Thoracic aorta (tissue), 2 donors: ENCODE measurements around the gene BTF3. TPM values are rescaled to one million over a fixed set of nuclear protein-coding genes. Genes with fewer than 3 reads are reported as not detected.
"Not testable (repeated sequence)": the region's sequence is repeated elsewhere in the genome, so short reads cannot be mapped to it uniquely, and the experiment has no call there.

ENCODE experiments used
- ATAC-seq: fragments of 150-250 bp; one replicate; pipeline ENCODE4 v1.8.0; 2017; ENCODE audit warnings: low read depth; ENCODE audit not compliant: insufficient number of reproducible peaks, low FRiP score
- DNase-seq: peaks from one replicate; pipeline ENCODE4 v3.0.0-alpha.2; 2020; ENCODE audit warnings: low spot score
- H3K27ac ChIP-seq, 2 donors: fragments of 200-600 bp; sonication (generic); 1 replicate in 1 of 2; 2 replicates in 1 of 2; pipeline ENCODE4 v1.5.1; 2016; ENCODE audit warnings: mild to moderate bottlenecking in 2 of 2, moderate library complexity in 2 of 2
- H3K27me3 ChIP-seq: fragments of 200-600 bp; sonication (generic); replicated peaks from 2 replicates; pipeline ENCODE4 v1.6.0; 2016; ENCODE audit warnings: mild to moderate bottlenecking; ENCODE audit not compliant: insufficient read depth
- H3K36me3 ChIP-seq: fragments of 200-600 bp; sonication (generic); one replicate; pipeline ENCODE4 v1.5.1; 2016
- H3K4me1 ChIP-seq, 2 donors: fragments of 200-600 bp; sonication (generic); 1 replicate in 1 of 2; 2 replicates in 1 of 2; pipeline versions ENCODE4 v1.5.1 to v1.6.0; 2016; ENCODE audit warnings: low read depth in 2 of 2, mild to moderate bottlenecking in 1 of 2; ENCODE audit not compliant: control insufficient read depth in 1 of 2
- H3K4me3 ChIP-seq: fragments of 200-600 bp; sonication (generic); 2 replicates; pipeline ENCODE4 v1.5.1; 2016; ENCODE audit warnings: mild to moderate bottlenecking
- H3K9me3 ChIP-seq: fragments of 200-600 bp; sonication (generic); 2 replicates; pipeline ENCODE4 v1.5.1; 2016
- total RNA-seq, 2 donors: library from RNA; depleted of rRNA; stranded (reverse); fragments of >200 nt; gene quantifications; one replicate each; pipeline versions ENCODE4 v1.1.0 to v1.2.3, GENCODE V29; 2016
- TF ChIP-seq, protein P1 (sequence below): fragments of 200-600 bp; sonication (generic); IDR thresholded peaks from one replicate; pipeline ENCODE4 v1.5.1; 2019; ENCODE audit warnings: antibody characterized with exemption

BTF3 gene
- total RNA-seq, 2 donors from 2014 or later, result 250 to 407 TPM

DNA sequence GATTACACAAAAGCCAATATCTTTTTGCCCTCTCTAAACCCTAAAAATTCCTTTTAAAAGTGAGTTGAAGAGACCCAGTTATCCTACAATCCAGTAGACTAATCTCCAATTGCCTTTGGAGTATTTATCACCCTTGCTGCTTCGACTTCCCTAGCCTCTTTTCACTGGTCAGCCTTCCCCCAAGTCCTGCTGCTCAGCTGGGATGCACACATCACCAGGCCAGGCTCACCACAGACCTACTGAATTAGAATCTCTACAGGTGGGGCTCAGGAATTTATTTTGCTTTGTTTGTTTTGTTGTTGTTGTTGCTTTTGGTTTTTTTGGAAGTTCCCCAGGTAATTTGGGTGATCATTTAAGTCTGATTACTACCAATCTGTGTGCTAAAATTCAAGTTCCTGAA is 38.1 kb upstream of the BTF3 start:
- ATAC-seq (no peak), DNase-seq (no peak)
- H3K36me3 ChIP-seq, result no peaks in the 10 kb centered on the region
- no peak overlapping the region for H3K4me3 ChIP-seq
- H3K4me1 ChIP-seq, result no peaks in the 10 kb centered on the region
- TF ChIP-seq, protein P1, sequence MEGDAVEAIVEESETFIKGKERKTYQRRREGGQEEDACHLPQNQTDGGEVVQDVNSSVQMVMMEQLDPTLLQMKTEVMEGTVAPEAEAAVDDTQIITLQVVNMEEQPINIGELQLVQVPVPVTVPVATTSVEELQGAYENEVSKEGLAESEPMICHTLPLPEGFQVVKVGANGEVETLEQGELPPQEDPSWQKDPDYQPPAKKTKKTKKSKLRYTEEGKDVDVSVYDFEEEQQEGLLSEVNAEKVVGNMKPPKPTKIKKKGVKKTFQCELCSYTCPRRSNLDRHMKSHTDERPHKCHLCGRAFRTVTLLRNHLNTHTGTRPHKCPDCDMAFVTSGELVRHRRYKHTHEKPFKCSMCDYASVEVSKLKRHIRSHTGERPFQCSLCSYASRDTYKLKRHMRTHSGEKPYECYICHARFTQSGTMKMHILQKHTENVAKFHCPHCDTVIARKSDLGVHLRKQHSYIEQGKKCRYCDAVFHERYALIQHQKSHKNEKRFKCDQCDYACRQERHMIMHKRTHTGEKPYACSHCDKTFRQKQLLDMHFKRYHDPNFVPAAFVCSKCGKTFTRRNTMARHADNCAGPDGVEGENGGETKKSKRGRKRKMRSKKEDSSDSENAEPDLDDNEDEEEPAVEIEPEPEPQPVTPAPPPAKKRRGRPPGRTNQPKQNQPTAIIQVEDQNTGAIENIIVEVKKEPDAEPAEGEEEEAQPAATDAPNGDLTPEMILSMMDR, result no peak
- H3K27me3 ChIP-seq, result no peaks in the 10 kb centered on the region
- no peaks in the 10 kb centered on the region for H3K9me3 ChIP-seq
- no peak overlapping the region for H3K27ac ChIP-seq

DNA sequence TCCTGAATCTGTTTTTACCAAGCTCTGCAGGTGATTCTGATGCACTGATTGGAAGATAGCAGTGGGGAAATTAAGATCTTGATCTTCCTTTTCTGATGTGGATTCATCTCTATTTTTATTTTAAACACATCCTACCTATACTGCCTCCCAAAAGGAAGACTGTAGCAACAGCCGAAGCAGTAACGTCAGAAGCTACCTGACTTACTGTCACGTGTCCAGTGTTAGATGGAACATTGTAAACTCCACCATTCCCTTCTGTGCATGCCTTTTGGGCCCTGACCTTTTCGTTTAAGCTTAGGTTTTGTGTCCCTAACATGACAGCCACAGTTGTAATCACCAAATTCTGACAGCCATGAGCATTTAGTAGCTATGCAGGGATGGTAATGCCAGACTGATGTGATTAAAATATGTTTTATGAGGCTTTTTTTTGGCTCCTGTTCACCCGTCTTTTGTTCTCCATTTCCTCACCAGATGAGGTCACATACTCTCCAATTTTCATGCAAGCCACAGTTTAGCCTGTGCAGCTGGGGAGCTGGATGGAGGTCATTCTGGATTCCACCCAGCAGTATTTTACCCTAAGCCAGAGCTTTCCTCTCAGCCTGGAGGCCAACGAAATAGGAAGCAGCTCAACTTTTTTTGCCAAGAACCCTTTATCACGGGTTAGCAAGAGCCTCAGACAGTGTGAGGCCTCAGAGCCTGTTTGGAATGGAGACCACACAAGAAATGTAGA is 34.1 kb upstream of the BTF3 start:
- no peak for ATAC-seq
- Histone ChIP-seq H3K27me3 (no peaks in the 10 kb centered on the region), H3K4me3 (no peak overlapping the region), H3K27ac (no peak overlapping the region), H3K4me1 (no peaks in the 10 kb centered on the region), H3K36me3 (no peaks in the 10 kb centered on the region), H3K9me3 (no peaks in the 10 kb centered on the region)
- DNase-seq, result no peak
- TF ChIP-seq, protein P1, result no peak

DNA sequence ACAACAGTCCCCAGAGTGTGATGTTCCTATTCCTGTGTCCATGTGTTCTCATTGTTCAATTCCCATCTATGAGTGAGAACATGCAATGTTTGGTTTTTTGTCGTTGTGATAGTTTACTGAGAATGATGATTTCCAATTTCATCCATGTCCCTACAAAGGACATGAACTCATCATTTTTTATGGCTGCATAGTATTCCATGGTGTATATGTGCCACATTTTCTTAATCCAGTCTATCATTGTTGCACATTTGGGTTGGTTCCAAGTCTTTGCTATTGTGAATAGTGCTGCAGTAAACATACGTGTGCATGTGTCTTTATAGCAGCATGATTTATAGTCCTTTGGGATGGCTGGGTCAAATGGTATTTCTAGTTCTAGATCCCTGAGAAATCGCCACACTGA is 29.6 kb upstream of the BTF3 start:
- H3K4me1 ChIP-seq, H3K27ac ChIP-seq, DNase-seq: not testable (repeated sequence)

DNA sequence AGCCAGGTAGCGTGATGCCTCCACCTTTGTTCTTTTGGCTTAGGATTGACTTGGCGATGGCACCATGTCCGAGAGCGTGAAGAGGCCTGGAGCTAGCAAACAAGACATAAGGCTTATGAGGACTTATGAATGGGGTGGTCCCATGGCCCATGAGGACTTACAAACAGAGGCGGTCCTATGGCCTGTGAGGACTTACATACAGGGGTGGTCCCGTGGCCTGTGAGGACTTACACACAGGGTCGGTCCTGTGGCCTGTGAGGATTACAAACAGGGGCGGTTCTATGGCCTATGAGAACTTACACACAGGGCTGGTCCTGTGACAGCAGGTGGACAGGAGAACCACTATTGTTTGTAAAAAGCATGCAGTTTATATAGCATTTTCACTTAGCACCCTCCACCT is 28.4 kb upstream of the BTF3 start:
- Histone ChIP-seq H3K4me1 (no peaks in the 10 kb centered on the region), H3K36me3 (no peaks in the 10 kb centered on the region), H3K27ac (no peak overlapping the region), H3K27me3 (no peaks in the 10 kb centered on the region), H3K9me3 (no peaks in the 10 kb centered on the region), H3K4me3 (no peak overlapping the region)
- no peak for DNase-seq
- no peak for ATAC-seq
- TF ChIP-seq, protein P1, result no peak

More for the DNA sequence above, 29.6 kb upstream of the BTF3 start:
- H3K4me3 ChIP-seq, H3K9me3 ChIP-seq, H3K27me3 ChIP-seq, H3K36me3 ChIP-seq, ATAC-seq: not testable (repeated sequence)

DNA sequence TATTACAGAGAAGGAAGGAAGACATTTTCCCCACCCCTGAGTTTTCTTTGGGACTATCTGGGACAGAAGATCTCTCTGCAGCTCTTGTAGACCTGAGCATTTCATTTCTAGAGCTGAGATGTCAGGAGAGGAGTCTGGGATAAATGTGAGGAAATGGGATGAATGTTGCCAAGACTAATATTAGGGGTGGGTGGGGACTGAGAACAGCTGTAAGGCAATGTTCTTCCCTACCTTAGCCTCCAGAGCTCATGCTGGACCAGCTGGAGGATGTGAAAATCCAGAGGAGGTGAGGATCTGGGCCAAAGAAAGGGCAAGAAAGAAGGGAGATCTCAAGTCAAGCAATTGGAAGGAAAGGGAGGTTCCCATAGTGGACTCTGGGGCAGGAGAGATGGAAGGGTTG is 26.6 kb upstream of the BTF3 start:
- Histone ChIP-seq H3K36me3 (no peaks in the 10 kb centered on the region), H3K9me3 (no peaks in the 10 kb centered on the region), H3K4me3 (no peak overlapping the region), H3K4me1 (no peaks in the 10 kb centered on the region), H3K27me3 (no peaks in the 10 kb centered on the region), H3K27ac (no peak overlapping the region)
- TF ChIP-seq, protein P1, result no peak
- ATAC-seq (no peak), DNase-seq (no peak)

DNA sequence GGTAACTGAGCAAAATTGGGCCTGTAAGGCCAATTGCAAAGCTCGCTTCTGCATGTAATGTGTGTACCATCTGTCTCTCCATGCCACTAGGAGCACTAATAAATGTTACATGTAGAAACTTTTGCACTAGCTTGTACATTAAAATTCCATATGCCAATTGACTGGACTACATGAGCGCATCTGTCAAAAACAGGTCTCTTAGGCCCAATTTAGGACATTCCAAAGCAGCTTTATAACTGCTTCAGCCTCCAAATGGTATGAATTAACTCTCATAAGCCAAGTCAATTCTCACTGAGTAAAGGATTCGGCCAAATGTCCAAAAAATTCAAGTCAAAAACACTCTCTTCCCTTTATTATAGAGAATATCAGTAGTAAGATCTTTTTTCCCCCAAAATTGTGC is 26.1 kb upstream of the BTF3 start:
- H3K4me3 ChIP-seq, result no peak overlapping the region
- no peaks in the 10 kb centered on the region for H3K36me3 ChIP-seq
- DNase-seq (no peak), ATAC-seq (no peak)
- no peaks in the 10 kb centered on the region for H3K27me3 ChIP-seq
- no peaks in the 10 kb centered on the region for H3K4me1 ChIP-seq
- TF ChIP-seq, protein P1, result no peak
- no peak overlapping the region for H3K27ac ChIP-seq
- H3K9me3 ChIP-seq, result no peaks in the 10 kb centered on the region
